Stimulated activated memory B cell treated with anti-CD40 and anti-IgM and Interleukin-4, amounts not matched to agents 10 μg/mL and 1 μg/mL and 100 μg/mL, for 72 hours (primary cell): ENCODE measurements around the gene TMEM39B.
"Not testable (repeated sequence)": the region's sequence is repeated elsewhere in the genome, so short reads cannot be mapped to it uniquely, and the experiment has no call there.

Experiments used
- ATAC-seq: fragments of 150-1000 bp; cut with Tn5 transposase; 2 replicates; pipeline ENCODE4 v1.10.0; 2021
- H3K27ac Mint-ChIP-seq: one replicate; pipeline ENCODE4 v1.8.0; 2022; ENCODE audit warnings: mild to moderate bottlenecking, mixed read lengths
- H3K27me3 Mint-ChIP-seq: one replicate; pipeline ENCODE4 v1.8.0; 2022; ENCODE audit warnings: mixed read lengths
- H3K36me3 Mint-ChIP-seq: one replicate; pipeline ENCODE4 v1.8.0; 2022; ENCODE audit warnings: mixed read lengths
- H3K4me1 Mint-ChIP-seq: one replicate; pipeline ENCODE4 v1.8.0; 2022; ENCODE audit warnings: mixed read lengths
- H3K4me3 Mint-ChIP-seq: one replicate; pipeline ENCODE4 v1.8.0; 2022; ENCODE audit warnings: mild to moderate bottlenecking, moderate library complexity, mixed read lengths
- H3K9me3 Mint-ChIP-seq: one replicate; pipeline ENCODE4 v1.8.0; 2022; ENCODE audit warnings: mixed read lengths

The TMEM39B gene

GRCh38 chr1:32115496-32115895 is 42.8 kb downstream of the TMEM39B start:
- peaks cover 26% of the 10 kb centered on the region for H3K4me1 Mint-ChIP-seq
- no peak overlapping the region for H3K27ac Mint-ChIP-seq
- H3K4me3 Mint-ChIP-seq = no peak overlapping the region
- no peak for ATAC-seq
- no peaks in the 10 kb centered on the region for H3K27me3 Mint-ChIP-seq
- no peaks in the 10 kb centered on the region for H3K9me3 Mint-ChIP-seq
- H3K36me3 Mint-ChIP-seq = no peaks in the 10 kb centered on the region

- H3K27ac Mint-ChIP-seq = no peak overlapping the region
- no peak overlapping the region for H3K4me3 Mint-ChIP-seq
- H3K9me3 Mint-ChIP-seq = no peaks in the 10 kb centered on the region
- no peak for ATAC-seq
- H3K36me3 Mint-ChIP-seq = peaks cover 6% of the 10 kb centered on the region
- no peaks in the 10 kb centered on the region for H3K27me3 Mint-ChIP-seq
- H3K4me1 Mint-ChIP-seq = peaks cover 26% of the 10 kb centered on the region
Observed at GRCh38 chr1:32116531-32116930, 43.8 kb downstream of the TMEM39B start.

GRCh38 chr1:32122151-32122550 is 49.4 kb downstream of the TMEM39B start:
- Mint-ChIP-seq H3K36me3 (peaks cover 12% of the 10 kb centered on the region), H3K9me3 (no peaks in the 10 kb centered on the region), H3K27me3 (no peaks in the 10 kb centered on the region), H3K4me1 (peaks cover 47% of the 10 kb centered on the region), H3K4me3 (peak overlapping the region; percentile 27), H3K27ac (peak overlapping the region; percentile 67)
- no peak for ATAC-seq

- H3K4me1 Mint-ChIP-seq = peaks cover 52% of the 10 kb centered on the region
- H3K9me3 Mint-ChIP-seq, H3K27ac Mint-ChIP-seq, ATAC-seq, H3K27me3 Mint-ChIP-seq, H3K4me3 Mint-ChIP-seq: not testable (repeated sequence)
- H3K36me3 Mint-ChIP-seq = peaks cover 12% of the 10 kb centered on the region
Observed at GRCh38 chr1:32123361-32123760, 50.6 kb downstream of the TMEM39B start.

GRCh38 chr1:32125313-32125712 is 52.6 kb downstream of the TMEM39B start:
- no peak overlapping the region for H3K4me3 Mint-ChIP-seq
- H3K36me3 Mint-ChIP-seq = peaks cover 17% of the 10 kb centered on the region
- no peaks in the 10 kb centered on the region for H3K9me3 Mint-ChIP-seq
- peaks cover 60% of the 10 kb centered on the region for H3K4me1 Mint-ChIP-seq
- no peaks in the 10 kb centered on the region for H3K27me3 Mint-ChIP-seq
- H3K27ac Mint-ChIP-seq = no peak overlapping the region
- no peak for ATAC-seq

- H3K9me3 Mint-ChIP-seq = no peaks in the 10 kb centered on the region
- H3K4me1 Mint-ChIP-seq = peaks cover 48% of the 10 kb centered on the region
- no peak for ATAC-seq
- H3K36me3 Mint-ChIP-seq = peaks cover 11% of the 10 kb centered on the region
- H3K27ac Mint-ChIP-seq = peak overlapping the region; percentile 41
- H3K27me3 Mint-ChIP-seq = no peaks in the 10 kb centered on the region
- H3K4me3 Mint-ChIP-seq = no peak overlapping the region
Observed at GRCh38 chr1:32126770-32127169, 54.0 kb downstream of the TMEM39B start.

GRCh38 chr1:32127409-32128198 is 54.9 kb downstream of the TMEM39B start:
- Mint-ChIP-seq H3K27me3 (no peaks in the 10 kb centered on the region), H3K36me3 (peaks cover 5% of the 10 kb centered on the region), H3K9me3 (no peaks in the 10 kb centered on the region), H3K4me3 (no peak overlapping the region), H3K4me1 (peaks cover 39% of the 10 kb centered on the region), H3K27ac (peak overlapping the region; percentile 41)
- no peak for ATAC-seq

GRCh38 chr1:32128479-32128878 is 55.7 kb downstream of the TMEM39B start:
- Mint-ChIP-seq H3K9me3 (no peaks in the 10 kb centered on the region), H3K27me3 (no peaks in the 10 kb centered on the region), H3K4me3 (no peak overlapping the region), H3K27ac (peak overlapping the region; percentile 41), H3K36me3 (peaks cover 5% of the 10 kb centered on the region), H3K4me1 (peaks cover 33% of the 10 kb centered on the region)
- ATAC-seq = no peak

- H3K4me1 Mint-ChIP-seq = peaks cover 33% of the 10 kb centered on the region
- no peaks in the 10 kb centered on the region for H3K9me3 Mint-ChIP-seq
- ATAC-seq = no peak
- H3K27ac Mint-ChIP-seq = no peak overlapping the region
- peaks cover 5% of the 10 kb centered on the region for H3K36me3 Mint-ChIP-seq
- H3K27me3 Mint-ChIP-seq = no peaks in the 10 kb centered on the region
- no peak overlapping the region for H3K4me3 Mint-ChIP-seq
Observed at GRCh38 chr1:32128964-32129363, 56.2 kb downstream of the TMEM39B start.

GRCh38 chr1:32133950-32134280 is 61.2 kb downstream of the TMEM39B start:
- Mint-ChIP-seq H3K36me3 (peaks cover 17% of the 10 kb centered on the region), H3K4me1 (peaks cover 23% of the 10 kb centered on the region)
- not testable (repeated sequence) for H3K9me3 Mint-ChIP-seq, ATAC-seq, H3K27me3 Mint-ChIP-seq, H3K4me3 Mint-ChIP-seq, H3K27ac Mint-ChIP-seq

GRCh38 chr1:32137111-32137510 is 64.4 kb downstream of the TMEM39B start:
- no peak overlapping the region for H3K4me3 Mint-ChIP-seq
- peak overlapping the region; percentile 70 for H3K27ac Mint-ChIP-seq
- peaks cover 38% of the 10 kb centered on the region for H3K4me1 Mint-ChIP-seq
- H3K27me3 Mint-ChIP-seq = no peaks in the 10 kb centered on the region
- no peak for ATAC-seq
- H3K36me3 Mint-ChIP-seq = peaks cover 27% of the 10 kb centered on the region
- H3K9me3 Mint-ChIP-seq = no peaks in the 10 kb centered on the region

- H3K4me3 Mint-ChIP-seq = no peak overlapping the region
- no peaks in the 10 kb centered on the region for H3K9me3 Mint-ChIP-seq
- peaks cover 27% of the 10 kb centered on the region for H3K36me3 Mint-ChIP-seq
- H3K4me1 Mint-ChIP-seq = peaks cover 51% of the 10 kb centered on the region
- no peak for ATAC-seq
- H3K27me3 Mint-ChIP-seq = no peaks in the 10 kb centered on the region
- no peak overlapping the region for H3K27ac Mint-ChIP-seq
Observed at GRCh38 chr1:32138965-32139364, 66.2 kb downstream of the TMEM39B start.

GRCh38 chr1:32142446-32143301 is 69.9 kb downstream of the TMEM39B start:
- Mint-ChIP-seq H3K4me1 (peaks cover 68% of the 10 kb centered on the region), H3K27ac (peak overlapping the region; percentile 13), H3K9me3 (no peaks in the 10 kb centered on the region), H3K36me3 (peaks cover 37% of the 10 kb centered on the region), H3K4me3 (no peak overlapping the region), H3K27me3 (no peaks in the 10 kb centered on the region)
- ATAC-seq = no peak

GRCh38 chr1:32143302-32143695 is 70.6 kb downstream of the TMEM39B start:
- not testable (repeated sequence) for H3K4me3 Mint-ChIP-seq, H3K27ac Mint-ChIP-seq, ATAC-seq, H3K9me3 Mint-ChIP-seq, H3K27me3 Mint-ChIP-seq
- Mint-ChIP-seq H3K36me3 (peaks cover 38% of the 10 kb centered on the region), H3K4me1 (peaks cover 61% of the 10 kb centered on the region)

- peaks cover 3% of the 10 kb centered on the region for H3K9me3 Mint-ChIP-seq
- no peak overlapping the region for H3K4me3 Mint-ChIP-seq
- H3K27ac Mint-ChIP-seq = no peak overlapping the region
- no peak for ATAC-seq
- no peaks in the 10 kb centered on the region for H3K27me3 Mint-ChIP-seq
- peaks cover 45% of the 10 kb centered on the region for H3K36me3 Mint-ChIP-seq
- H3K4me1 Mint-ChIP-seq = peaks cover 54% of the 10 kb centered on the region
Observed at GRCh38 chr1:32144033-32144432, 71.3 kb downstream of the TMEM39B start.

GRCh38 chr1:32147799-32148198 is 75.1 kb downstream of the TMEM39B start:
- H3K36me3 Mint-ChIP-seq = peaks cover 43% of the 10 kb centered on the region
- not testable (repeated sequence) for H3K4me3 Mint-ChIP-seq, H3K9me3 Mint-ChIP-seq, H3K27ac Mint-ChIP-seq, H3K27me3 Mint-ChIP-seq, ATAC-seq
- peaks cover 53% of the 10 kb centered on the region for H3K4me1 Mint-ChIP-seq
